GM19452 (cell line): ENCODE results near the gene ADAMTS8.

ENCODE experiments used
- ATAC-seq: cut with Tn5 transposase; IDR thresholded peaks from one replicate; pipeline ENCODE4 v1.9.1; 2021; ENCODE audit not compliant: unreplicated experiment

Gene ADAMTS8

DNA sequence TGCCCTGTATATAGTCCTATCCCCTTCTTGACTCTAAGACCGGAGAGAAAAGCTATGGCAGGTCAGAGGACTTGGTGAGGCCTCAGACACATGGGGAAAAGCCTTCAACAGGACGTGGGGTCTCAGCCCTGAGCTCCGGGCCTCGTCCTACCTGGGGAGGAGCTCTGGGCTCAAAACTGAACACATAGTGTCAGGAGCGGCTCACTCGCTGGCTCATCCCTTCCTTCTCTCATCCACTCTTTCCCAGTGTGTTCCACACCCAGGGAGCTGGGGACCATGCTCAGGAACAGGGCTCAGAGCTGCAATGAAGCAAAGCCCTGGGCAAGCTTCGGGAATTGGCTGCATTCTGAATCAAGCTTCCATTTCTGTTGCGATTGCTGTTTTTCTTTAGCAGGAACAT lies 34.5 kb upstream of the ADAMTS8 start:
- ATAC-seq = no peak

DNA sequence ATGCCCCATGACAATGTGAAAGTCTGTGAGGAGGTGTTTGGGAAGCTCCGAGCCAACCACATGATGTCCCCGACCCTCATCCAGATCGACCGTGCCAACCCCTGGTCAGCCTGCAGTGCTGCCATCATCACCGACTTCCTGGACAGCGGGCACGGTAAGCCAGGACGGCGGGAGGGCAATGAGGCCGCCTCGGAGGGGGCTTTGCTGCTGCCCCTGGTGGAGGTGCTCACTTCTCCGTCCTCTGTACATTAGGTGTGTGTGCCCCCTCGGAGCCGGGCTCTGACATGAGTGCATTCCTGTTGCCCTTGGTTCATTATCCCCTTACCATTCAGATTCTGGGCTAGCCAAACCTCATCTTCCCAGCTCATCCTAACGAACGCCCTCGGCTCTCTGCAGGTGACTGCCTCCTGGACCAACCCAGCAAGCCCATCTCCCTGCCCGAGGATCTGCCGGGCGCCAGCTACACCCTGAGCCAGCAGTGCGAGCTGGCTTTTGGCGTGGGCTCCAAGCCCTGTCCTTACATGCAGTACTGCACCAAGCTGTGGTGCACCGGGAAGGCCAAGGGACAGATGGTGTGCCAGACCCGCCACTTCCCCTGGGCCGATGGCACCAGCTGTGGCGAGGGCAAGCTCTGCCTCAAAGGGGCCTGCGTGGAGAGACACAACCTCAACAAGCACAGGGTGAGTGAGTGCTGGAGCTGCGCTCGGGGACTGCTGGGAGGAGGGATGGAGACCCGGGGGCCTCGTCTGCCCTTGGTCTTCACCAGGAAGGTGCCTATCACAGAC lies 33.9 kb upstream of the ADAMTS8 start:
- ATAC-seq = no peak

DNA sequence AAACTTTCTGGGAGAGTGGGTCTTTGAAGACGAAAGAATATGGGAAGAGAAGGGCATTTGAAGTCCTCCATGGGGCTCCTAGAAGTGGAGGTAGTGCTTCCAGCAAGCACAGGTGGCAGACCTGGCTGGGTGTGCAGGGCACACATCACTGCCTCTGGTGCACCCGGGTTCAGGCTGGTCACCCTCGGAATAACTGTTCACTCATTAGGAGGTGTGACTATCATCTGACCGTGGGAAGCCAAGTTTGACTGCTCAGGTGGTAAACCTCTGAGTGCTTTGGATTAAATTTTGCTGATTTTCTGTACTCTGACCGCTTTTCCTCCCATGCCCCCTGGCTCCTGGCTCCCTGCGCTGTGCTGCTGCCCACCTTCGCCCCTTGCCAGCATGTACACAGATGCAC lies 31.1 kb upstream of the ADAMTS8 start:
- no peak for ATAC-seq

DNA sequence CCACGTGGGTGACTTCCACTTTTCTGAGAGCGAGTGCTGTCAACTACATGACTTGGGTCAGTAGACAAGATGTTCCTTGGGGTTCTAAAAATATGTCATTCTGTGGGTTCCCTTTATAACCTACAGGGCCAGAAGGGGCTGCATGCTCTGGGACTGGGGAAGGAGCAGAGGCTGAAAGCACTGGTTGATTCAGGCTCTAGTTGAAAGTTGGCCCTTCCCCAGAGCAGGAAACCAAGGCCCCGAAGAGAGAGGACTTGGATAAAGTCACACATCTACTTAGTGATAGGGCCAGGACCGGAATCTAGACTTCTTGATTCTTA lies 30.0 kb upstream of the ADAMTS8 start:
- ATAC-seq = no peak

DNA sequence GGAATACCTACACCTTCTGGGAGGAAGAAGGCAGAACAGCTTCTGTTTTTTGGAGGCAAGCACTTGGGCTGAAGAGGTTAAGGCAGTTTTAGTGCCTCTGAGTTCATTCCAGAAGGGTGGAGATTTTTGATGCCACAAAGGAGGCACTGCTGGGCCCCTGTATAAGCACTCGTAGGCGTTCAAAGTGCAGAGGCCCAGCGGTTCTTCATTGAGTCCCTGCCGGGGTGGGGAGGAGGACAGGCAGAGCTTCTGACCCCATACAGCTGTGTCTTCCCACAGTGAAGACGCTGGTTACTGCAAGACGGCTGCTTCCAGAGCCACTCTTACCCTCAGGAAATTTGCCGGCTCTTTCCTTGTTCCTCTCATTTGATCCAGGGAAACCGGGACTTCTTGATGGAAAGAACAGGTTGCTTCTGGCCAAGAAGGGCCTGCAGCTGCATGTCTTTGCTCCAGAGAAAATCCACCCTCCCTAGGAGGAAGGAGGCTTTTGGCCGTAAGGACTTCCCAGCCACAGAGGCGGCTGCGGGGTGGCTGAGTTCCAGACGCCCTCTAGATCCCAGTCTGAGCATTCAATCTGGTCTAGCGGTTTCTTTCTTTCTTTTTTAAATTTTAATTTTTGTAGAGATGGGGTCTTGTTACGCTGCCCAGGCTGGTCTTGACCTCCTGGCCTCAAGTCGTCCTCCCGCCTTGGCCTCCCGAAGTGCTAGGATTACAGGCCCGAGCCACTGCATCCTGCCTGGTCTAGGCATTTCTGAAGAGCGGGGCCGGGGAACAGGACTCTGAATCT lies 29.4 kb upstream of the ADAMTS8 start:
- no peak for ATAC-seq

DNA sequence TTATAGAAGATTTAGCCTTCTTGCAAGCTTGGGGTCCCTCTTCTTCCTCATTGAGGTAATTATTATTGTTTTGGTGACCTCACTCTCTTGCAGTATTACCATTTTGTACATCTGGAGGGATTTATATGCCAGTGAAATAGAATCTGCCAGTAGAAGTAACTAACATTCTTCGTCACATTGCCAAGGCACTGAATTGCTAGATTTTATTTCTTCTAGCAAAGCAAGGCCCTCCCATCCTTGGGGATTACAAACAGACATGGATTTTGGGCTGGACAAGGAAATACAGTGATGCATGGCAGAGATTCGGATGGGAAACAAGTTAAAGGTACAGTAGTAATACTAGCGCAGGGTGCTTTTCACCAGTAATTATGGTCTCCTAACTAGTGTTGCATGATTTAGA lies 27.9 kb upstream of the ADAMTS8 start:
- ATAC-seq = no peak

DNA sequence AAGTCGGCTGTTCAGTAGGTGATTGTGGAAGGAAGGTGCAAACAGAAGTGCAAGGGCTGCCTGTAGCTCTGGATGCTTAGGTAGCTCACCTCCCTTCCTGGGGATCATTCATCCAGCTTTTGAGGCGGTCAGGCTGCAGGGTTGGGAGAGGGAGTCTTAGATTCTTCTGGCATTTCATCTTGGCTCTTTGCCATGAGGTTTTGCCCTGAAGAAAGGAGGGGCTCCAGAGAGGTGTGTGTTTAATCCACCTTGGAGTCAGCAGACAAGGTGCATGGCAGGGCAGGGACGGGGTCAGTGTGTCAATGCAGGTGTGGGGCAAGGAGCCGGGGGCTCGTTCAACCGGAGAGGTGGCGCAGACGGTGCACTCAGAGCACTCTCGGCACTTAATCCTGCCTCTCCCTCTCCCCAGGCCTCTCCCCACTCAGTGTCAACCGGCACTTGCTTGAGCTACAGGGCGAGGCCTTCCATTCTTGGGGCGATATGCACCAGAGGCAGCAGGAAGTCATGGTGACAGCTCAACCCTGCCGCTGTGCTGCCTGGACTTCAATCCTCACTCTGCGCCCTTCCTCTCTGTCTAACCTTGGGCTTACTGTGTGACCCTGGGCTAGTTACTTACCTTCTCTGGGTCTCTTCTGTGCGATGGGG lies 27.2 kb upstream of the ADAMTS8 start:
- no peak for ATAC-seq

DNA sequence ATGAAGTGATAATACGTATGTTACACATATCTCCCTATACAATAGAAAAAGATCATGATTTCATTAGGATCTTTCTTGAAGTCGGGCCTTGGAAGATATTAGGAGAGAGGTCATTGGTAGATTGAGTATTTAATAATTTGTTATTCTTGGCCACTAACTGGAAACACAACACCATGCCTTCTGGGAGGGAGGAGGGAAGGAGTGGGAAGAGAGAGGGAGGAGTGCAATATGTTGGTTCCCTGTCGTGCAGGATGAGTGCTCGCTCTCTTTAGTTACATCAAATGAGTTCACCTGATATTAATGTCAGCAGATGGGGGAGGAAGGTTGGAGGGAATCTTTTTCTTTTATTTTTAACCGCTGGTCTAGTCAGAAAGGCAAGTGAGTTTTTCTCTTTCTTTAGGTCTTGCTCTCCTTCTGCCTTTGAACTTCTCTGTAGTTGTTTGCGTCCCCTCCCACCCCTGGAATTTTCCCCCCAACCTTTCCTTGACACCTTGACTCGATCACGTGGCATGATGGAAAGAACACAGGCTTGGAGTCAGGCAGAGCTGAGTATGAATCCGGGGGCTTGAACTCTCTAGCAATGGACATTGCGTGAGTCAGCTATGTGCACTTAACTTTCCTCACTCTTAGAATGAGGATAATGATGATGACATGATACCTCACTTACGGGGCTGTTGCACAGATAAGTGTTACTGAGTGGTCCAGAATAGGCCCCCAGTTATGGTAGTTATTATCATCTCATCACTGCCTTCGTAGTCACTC lies 26.3 kb upstream of the ADAMTS8 start:
- no peak for ATAC-seq

DNA sequence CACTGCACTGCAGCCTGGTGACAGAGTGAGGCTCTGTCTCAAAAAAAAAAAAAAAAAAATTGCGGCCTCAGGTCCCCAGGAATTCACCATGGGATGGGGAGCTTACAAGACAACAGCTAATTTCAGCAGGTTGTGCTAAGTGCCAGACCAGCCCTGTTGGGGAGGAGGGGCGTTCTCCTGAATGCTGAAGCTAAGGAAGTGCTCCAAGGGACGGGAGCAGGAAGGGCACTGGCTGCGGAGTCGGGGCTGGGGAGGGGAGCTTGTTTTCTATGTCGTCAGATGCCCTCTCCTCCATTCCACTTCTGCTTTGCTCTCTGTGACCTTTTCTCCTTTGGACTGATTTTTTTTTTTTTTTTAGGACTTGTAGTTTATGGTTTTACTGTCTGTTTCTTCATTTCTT lies 24.5 kb upstream of the ADAMTS8 start:
- ATAC-seq = no peak

DNA sequence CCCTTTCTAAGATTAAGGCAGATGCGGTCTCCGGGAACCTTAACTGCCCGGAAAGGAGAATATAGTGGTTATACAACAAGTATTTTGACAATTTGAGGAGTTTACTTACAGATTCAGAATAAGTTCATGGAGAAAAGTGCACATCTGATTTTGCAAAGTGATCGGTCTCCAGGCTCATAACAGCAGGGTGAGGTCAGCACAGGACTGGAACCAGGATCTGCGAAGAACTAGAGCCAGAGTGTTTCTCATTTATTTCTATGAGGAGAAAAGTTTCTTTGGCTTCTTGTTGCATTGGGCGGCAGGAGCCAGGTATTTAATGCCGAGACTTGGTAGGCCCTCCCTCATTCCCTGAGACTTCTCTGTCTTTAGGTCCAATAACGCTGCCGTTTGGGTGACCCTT lies 23.8 kb upstream of the ADAMTS8 start:
- no peak for ATAC-seq

DNA sequence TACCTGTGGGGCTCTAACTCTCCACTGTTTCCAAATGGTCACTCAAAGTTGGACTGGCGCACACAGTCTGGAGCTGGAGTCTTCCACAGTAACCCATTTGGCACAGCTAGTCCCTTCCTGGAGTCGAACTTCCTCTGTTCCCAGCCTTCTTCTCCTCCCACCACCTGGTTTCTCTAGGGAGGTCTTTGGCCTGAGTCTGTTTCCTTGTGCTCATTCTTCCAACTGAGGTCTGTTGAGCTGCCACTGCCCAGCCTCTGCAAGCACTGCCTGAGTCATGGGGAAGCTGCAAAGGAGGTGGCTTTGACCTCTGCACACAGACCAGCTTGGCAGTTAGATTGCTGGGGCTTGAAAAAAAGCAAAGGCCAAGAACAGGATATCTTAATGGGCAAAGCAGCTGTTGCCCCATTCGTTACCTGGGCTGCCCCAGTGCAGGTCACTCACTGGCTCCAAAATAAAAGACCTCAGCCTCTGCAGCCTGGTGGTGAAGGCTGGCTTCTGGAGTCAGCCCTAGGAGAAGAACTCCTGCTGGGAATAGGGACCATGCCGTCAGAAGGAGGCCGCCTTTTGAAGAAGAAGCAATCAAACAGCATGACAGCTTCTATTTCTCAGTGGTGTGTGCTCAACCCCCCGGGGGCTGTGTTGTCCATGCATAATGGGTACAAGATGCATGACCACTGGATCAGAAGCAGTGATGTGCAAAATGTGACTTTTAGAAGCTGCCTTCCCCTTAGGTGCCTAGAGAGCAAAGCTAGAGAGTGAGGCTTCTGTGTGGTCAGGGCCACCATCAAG lies 23.0 kb upstream of the ADAMTS8 start:
- no peak for ATAC-seq

DNA sequence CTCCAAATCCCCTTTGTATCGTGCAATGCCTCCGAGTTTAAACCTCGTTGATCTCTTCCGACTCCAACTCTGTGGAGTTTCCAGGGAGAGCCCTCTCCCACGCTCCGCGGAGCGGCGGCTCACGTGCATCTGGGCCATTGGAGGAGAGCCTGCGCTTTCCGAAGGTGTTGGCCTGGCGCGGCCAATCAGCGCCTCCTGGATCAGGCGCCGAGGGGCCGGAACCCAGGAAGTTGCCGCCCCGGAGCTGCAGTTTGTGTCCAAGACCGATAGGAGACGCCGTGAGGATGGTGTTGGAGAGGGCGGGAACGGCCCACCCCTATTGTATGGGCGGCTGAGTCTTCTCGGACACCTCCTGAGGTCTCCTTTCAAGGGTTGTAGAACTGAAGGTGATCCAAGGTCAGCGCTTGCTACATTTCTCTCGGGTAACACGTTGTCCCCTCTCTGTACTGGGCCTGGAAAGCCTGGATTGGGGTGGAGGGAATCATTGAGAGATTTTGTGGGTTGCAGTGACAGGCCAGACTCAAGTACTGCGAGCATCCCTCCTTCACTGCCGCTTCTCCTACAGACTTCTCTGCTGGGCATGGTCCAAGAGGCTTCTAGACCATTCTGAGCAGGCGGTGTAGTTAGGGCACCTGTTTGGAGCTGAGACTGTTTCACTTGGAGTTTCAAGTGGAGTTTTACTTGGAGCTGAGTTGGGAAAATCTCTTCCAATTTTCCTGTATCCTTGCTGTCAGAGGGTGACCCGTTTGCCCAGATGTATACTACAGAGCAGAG lies 21.8 kb upstream of the ADAMTS8 start:
- no peak for ATAC-seq

DNA sequence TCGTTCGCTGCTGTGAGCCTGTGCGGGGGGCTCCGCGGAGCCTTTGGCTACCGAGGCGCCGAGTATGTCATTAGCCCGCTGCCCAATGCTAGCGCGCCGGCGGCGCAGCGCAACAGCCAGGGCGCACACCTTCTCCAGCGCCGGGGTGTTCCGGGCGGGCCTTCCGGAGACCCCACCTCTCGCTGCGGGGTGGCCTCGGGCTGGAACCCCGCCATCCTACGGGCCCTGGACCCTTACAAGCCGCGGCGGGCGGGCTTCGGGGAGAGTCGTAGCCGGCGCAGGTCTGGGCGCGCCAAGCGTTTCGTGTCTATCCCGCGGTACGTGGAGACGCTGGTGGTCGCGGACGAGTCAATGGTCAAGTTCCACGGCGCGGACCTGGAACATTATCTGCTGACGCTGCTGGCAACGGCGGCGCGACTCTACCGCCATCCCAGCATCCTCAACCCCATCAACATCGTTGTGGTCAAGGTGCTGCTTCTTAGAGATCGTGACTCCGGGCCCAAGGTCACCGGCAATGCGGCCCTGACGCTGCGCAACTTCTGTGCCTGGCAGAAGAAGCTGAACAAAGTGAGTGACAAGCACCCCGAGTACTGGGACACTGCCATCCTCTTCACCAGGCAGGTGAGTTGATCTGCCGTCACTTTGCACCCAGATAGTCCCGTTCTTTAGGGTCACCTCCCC lies 21.0 kb upstream of the ADAMTS8 start:
- ATAC-seq = no peak

DNA sequence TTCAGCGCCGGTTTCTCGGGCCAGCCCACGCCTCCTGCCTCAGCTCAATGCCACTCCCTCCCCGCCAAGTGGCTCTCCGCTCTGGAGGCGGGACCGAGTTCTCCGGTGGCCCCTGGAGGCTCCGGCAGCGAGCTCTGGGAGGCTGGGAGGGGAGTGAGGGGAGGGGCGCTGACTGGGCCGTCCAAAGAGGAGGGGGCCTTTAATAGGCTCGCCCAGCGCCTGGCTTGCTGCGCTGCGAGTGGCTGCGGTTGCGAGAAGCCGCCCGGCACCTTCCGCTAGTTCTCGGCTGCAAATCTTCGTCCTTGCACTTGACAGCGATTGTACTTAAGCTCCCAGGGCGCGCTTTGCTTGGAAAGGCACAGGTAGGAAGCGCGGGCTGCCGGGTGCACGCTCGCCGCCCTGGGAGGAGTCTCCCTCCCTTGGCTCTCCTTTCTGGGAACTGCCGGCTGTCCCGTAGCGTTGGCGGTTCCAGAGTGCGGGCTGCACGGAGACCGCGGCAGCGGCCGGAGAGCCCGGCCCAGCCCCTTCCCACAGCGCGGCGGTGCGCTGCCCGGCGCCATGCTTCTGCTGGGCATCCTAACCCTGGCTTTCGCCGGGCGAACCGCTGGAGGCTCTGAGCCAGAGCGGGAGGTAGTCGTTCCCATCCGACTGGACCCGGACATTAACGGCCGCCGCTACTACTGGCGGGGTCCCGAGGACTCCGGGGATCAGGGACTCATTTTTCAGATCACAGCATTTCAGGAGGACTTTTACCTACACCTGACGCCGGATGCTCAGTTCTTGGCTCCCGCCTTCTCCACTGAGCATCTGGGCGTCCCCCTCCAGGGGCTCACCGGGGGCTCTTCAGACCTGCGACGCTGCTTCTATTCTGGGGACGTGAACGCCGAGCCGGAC lies 20.3 kb upstream of the ADAMTS8 start, which contains the start of gene ADAMTS15:
Gene ADAMTS15, plus strand, starts transcription at position 230 of the 894 bp plus-strand sequence. Its CDS starts 329 bp downstream, at position 559.
- no peak for ATAC-seq

DNA sequence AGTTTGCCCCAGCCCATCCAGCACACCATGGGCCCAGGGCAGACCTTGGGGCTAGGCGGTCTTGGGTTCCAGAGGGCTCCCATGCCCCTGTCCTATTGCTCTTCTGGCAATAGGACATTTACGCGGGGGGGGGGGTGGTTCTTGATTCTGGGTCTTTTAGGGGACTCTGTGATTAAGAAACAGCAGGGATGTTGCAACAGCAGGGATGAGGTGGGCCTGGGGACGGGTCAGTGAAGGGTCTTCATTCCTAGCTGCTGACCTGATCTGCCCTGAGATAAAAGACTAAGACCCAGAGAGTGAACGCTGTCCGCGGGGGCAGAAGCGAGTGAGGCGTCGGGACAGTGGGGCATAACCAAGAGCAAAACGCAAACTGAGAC lies 19.6 kb upstream of the ADAMTS8 start:
- no peak for ATAC-seq

DNA sequence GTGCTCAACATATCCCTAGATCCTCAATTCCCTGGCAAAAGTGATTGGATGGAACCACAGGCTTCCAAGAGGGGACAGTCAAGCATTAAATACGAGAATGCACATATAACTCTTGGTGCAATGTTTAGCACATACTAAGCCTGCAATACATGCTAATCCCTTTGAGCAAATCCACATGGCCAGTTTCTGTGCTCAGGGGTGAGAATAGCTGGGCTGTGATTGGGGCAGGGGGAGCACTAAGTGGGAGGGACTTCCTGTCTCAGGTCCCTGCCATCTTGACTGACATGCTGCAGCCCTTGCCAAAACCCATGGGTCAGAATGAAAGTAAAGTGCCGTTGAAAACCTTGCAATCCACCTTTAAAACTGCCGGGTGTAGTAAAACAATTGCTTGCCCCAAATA lies 17.4 kb upstream of the ADAMTS8 start:
- ATAC-seq = no peak

DNA sequence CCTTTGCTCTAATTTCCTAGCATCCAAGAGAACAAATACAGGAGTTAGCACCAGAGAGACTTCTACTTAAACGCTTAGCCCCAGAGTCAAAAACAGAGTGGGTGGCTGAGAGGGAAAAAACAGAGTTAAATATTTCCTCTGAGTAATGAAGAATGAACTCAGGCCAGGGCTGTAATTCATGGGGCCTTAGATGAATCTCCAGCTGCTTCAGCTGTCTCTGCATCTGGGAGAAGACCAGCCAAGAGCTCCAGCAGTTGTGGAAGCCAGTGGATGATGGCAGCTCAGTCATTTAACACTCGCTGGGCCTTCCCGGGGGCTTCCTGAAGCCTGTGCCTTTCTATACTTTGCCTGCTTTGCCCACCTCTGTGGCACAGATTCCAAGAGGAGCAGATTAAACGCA lies 14.3 kb upstream of the ADAMTS8 start:
- no peak for ATAC-seq

DNA sequence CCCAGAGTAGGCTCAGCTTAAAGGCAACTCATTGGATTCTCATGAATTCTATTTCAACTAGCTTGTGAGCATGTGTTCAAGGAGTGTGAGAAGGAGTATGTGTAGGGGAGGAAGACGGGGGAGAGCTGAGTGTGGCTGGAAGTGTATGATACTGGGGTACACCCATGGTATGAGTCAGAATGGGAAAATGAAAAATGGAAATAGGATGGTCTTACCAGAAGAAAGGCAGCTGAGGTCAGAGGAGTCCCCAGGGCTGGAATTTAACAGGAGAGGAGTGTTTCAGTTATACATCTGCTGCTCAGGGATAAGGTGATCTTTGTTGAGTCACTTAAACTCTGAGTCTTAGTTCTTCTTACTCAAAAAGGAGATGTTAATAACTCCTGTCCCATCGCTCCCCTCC lies 13.3 kb upstream of the ADAMTS8 start:
- no peak for ATAC-seq
